DOHH2 (cell line): ENCODE results near the gene USH2A.

ENCODE experiments used
- EZH2phosphoT487 ChIP-seq: fragments of 200-600 bp; sonication (generic); IDR thresholded peaks from 2 replicates; pipeline ENCODE4 v1.6.1; 2017; ENCODE audit warnings: borderline replicate concordance, mild to moderate bottlenecking, antibody characterized with exemption, low read length, moderate library complexity, mixed read lengths
- TF ChIP-seq, protein P1 (sequence below): fragments of 200-600 bp; sonication (generic); IDR thresholded peaks from one replicate; pipeline ENCODE4 v1.5.1; 2014; ENCODE audit warnings: antibody characterized with exemption, mild to moderate bottlenecking, low read depth, low read length; ENCODE audit not compliant: poor library complexity, severe bottlenecking

GRCh38 chr1:215830226-215830810 lies 592.9 kb downstream of the USH2A start:
- TF ChIP-seq, protein P1, sequence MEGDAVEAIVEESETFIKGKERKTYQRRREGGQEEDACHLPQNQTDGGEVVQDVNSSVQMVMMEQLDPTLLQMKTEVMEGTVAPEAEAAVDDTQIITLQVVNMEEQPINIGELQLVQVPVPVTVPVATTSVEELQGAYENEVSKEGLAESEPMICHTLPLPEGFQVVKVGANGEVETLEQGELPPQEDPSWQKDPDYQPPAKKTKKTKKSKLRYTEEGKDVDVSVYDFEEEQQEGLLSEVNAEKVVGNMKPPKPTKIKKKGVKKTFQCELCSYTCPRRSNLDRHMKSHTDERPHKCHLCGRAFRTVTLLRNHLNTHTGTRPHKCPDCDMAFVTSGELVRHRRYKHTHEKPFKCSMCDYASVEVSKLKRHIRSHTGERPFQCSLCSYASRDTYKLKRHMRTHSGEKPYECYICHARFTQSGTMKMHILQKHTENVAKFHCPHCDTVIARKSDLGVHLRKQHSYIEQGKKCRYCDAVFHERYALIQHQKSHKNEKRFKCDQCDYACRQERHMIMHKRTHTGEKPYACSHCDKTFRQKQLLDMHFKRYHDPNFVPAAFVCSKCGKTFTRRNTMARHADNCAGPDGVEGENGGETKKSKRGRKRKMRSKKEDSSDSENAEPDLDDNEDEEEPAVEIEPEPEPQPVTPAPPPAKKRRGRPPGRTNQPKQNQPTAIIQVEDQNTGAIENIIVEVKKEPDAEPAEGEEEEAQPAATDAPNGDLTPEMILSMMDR = no peak
- no peak for TF ChIP-seq EZH2phosphoT487
